Measurements from ENCODE around the gene PASD1.
"Not testable (repeated sequence)": the region's sequence is repeated elsewhere in the genome, so short reads cannot be mapped to it uniquely, and the experiment has no call there.

Gene PASD1

GRCh38 chrX:151563449-151563848, at the start of gene PASD1:
Gene PASD1 (plus strand): TSS chrX:151563675. CDS start chrX:151601554, 37,879 bp downstream.
- DNase-seq (ENCODE audit: low spot score): no peak

- DNase-seq (ENCODE audit: low spot score): no peak
Measured at GRCh38 chrX:151515237-151515636, 48.2 kb upstream of the PASD1 start.

GRCh38 chrX:151516538-151517187, 46.8 kb upstream of the PASD1 start:
- DNase-seq (ENCODE audit: low spot score): no peak

GRCh38 chrX:151517421-151517820, 46.1 kb upstream of the PASD1 start:
- no peak for DNase-seq (ENCODE audit: low spot score)

GRCh38 chrX:151523351-151523750, 40.1 kb upstream of the PASD1 start:
- DNase-seq (ENCODE audit: low spot score): no peak

- no peak for DNase-seq (ENCODE audit: low spot score)
Measured at GRCh38 chrX:151536571-151536970, 26.9 kb upstream of the PASD1 start.

- no peak for DNase-seq (ENCODE audit: low spot score)
Measured at GRCh38 chrX:151537572-151537971, 25.9 kb upstream of the PASD1 start.

- no peak for DNase-seq (ENCODE audit: low spot score)
Measured at GRCh38 chrX:151538190-151539122, 25.0 kb upstream of the PASD1 start.

- no peak for DNase-seq (ENCODE audit: low spot score)
Measured at GRCh38 chrX:151543706-151544105, 19.8 kb upstream of the PASD1 start.

- not testable (repeated sequence) for DNase-seq (ENCODE audit: low spot score)
Measured at GRCh38 chrX:151546226-151546625, 17.2 kb upstream of the PASD1 start.

GRCh38 chrX:151551176-151551575, 12.3 kb upstream of the PASD1 start:
- not testable (repeated sequence) for DNase-seq (ENCODE audit: low spot score)

GRCh38 chrX:151552743-151553142, 10.7 kb upstream of the PASD1 start:
- no peak for DNase-seq (ENCODE audit: low spot score)

GRCh38 chrX:151555301-151555700, 8.2 kb upstream of the PASD1 start:
- DNase-seq (ENCODE audit: low spot score): not testable (repeated sequence)

- DNase-seq (ENCODE audit: low spot score): not testable (repeated sequence)
Measured at GRCh38 chrX:151562485-151562884, 990 bp upstream of the PASD1 start.

GRCh38 chrX:151563003-151563402, 472 bp upstream of the PASD1 start:
- DNase-seq (ENCODE audit: low spot score): not testable (repeated sequence)

- DNase-seq (ENCODE audit: low spot score): no peak
Measured at GRCh38 chrX:151564035-151564434, 560 bp downstream of the PASD1 start.

- not testable (repeated sequence) for DNase-seq (ENCODE audit: low spot score)
Measured at GRCh38 chrX:151566872-151567271, 3.4 kb downstream of the PASD1 start.

- no peak for DNase-seq (ENCODE audit: low spot score)
Measured at GRCh38 chrX:151570561-151570960, 7.1 kb downstream of the PASD1 start.

- DNase-seq (ENCODE audit: low spot score): not testable (repeated sequence)
Measured at GRCh38 chrX:151593384-151593783, 29.9 kb downstream of the PASD1 start.

GRCh38 chrX:151596282-151596681, 32.8 kb downstream of the PASD1 start:
- no peak for DNase-seq (ENCODE audit: low spot score)

- no peak for DNase-seq (ENCODE audit: low spot score)
Measured at GRCh38 chrX:151604931-151605330, 41.5 kb downstream of the PASD1 start.

- no peak for DNase-seq (ENCODE audit: low spot score)
Measured at GRCh38 chrX:151609222-151609621, 45.7 kb downstream of the PASD1 start.

- DNase-seq (ENCODE audit: low spot score): no peak
Measured at GRCh38 chrX:151621422-151621821, 57.9 kb downstream of the PASD1 start.

Data from hepatic stellate cell (primary cell).